ENCODE measurements around the gene EPB41L4B. TPM values are rescaled to one million over a fixed set of nuclear protein-coding genes. Genes with fewer than 3 reads are reported as not detected.

Gene EPB41L4B
- total and polyA plus RNA-seq, 8 donors: 36.8 to 122 (median 93.3) TPM

DNA sequence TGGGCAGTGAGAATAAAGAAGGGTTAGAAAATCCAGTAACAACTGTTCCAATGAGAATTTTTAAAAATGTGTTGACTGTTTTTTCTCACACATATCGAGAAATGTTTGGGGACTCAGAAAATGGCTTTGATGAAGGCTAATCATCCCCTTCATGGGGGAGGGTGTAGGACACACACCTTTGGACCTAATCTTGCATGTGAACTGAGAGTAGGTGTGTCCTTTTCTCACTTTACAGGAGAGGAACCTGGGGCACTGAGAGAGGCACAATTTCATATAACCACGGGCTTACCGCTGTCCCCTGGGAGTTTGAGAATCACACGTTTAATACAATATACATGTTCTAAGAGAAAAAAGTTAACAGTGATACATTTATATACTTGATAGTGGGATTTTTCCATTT, 171.1 kb downstream of the EPB41L4B start:
- no peaks in the 10 kb centered on the region for H3K9me3 ChIP-seq
- TF ChIP-seq, protein P1, sequence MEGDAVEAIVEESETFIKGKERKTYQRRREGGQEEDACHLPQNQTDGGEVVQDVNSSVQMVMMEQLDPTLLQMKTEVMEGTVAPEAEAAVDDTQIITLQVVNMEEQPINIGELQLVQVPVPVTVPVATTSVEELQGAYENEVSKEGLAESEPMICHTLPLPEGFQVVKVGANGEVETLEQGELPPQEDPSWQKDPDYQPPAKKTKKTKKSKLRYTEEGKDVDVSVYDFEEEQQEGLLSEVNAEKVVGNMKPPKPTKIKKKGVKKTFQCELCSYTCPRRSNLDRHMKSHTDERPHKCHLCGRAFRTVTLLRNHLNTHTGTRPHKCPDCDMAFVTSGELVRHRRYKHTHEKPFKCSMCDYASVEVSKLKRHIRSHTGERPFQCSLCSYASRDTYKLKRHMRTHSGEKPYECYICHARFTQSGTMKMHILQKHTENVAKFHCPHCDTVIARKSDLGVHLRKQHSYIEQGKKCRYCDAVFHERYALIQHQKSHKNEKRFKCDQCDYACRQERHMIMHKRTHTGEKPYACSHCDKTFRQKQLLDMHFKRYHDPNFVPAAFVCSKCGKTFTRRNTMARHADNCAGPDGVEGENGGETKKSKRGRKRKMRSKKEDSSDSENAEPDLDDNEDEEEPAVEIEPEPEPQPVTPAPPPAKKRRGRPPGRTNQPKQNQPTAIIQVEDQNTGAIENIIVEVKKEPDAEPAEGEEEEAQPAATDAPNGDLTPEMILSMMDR (IDR thresholded peaks at IDR 0.05): no peak
- no peaks in the 10 kb centered on the region for H3K36me3 ChIP-seq
- no peak overlapping the region for H3K27ac ChIP-seq
- 89 to 93% methylated on average over 4 of the region's 4 CpGs for WGBS, 2 donors
- DNase-seq (no peak), ATAC-seq (no peak), FAIRE-seq (no peak)
- H3K4me1 ChIP-seq: no peaks in the 10 kb centered on the region
- intact Hi-C loops (cut with DNase I): no loop called here
- H3K4me3 ChIP-seq: no peak overlapping the region
- H3K27me3 ChIP-seq: no peaks in the 10 kb centered on the region

- H3K9me3 ChIP-seq: no peaks in the 10 kb centered on the region
- no peak for ATAC-seq
- H3K27ac ChIP-seq: no peak overlapping the region
- H3K4me1 ChIP-seq: no peaks in the 10 kb centered on the region
- no peaks in the 10 kb centered on the region for H3K36me3 ChIP-seq
- DNase-seq: no peak
- WGBS, 2 donors: 81 to 87% methylated on average over 5 of the region's 5 CpGs
- intact Hi-C loops (cut with DNase I): no loop called here
- TF ChIP-seq, protein P1 (IDR thresholded peaks at IDR 0.05): no peak
- FAIRE-seq: no peak
- H3K27me3 ChIP-seq: no peaks in the 10 kb centered on the region
- H3K4me3 ChIP-seq: no peak overlapping the region
Observed at GRCh38 chr9:109149089-109149488, 171.8 kb downstream of the EPB41L4B start.

DNA sequence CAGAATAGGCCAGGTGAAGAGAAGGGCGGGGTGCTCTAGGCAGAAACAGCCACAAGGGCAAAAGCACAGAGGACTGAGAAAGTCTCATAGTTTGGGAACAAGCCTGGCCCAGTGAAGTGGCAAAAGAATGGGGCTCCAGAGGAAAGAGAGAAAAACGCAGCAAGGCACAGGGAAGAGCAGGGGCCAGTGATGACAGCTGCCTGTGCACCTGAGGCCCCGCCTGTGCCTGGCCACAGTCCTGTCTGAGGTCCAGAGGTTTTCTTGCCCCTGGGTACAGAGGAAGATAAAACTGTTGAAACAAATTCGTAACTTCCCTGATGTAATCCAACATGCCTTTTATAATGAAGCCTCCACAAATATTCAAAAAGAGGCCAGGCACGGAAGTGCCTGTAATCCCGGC, 175.8 kb downstream of the EPB41L4B start:
- H3K4me1 ChIP-seq: no peaks in the 10 kb centered on the region
- no peak for FAIRE-seq
- WGBS, 2 donors: 77 to 86% methylated on average over 6 of the region's 6 CpGs

GRCh38 chr9:109143881-109144562, 176.8 kb downstream of the EPB41L4B start:
- Histone ChIP-seq H3K4me1 (no peaks in the 10 kb centered on the region), H3K9me3 (no peaks in the 10 kb centered on the region), H3K27me3 (no peaks in the 10 kb centered on the region), H3K36me3 (no peaks in the 10 kb centered on the region), H3K27ac (no peak overlapping the region), H3K4me3 (no peak overlapping the region)
- 70 to 74% methylated on average over 5 of the region's 5 CpGs for WGBS, 2 donors
- DNase-seq (no peak), ATAC-seq (no peak), FAIRE-seq (no peak)
- intact Hi-C loops (cut with DNase I): no loop called here
- TF ChIP-seq, protein P1 (IDR thresholded peaks at IDR 0.05): no peak

More for the DNA sequence above, 175.8 kb downstream of the EPB41L4B start:
- intact Hi-C loops (cut with DNase I): no loop called here
- ATAC-seq (no peak), DNase-seq (no peak)
- Histone ChIP-seq H3K36me3 (no peaks in the 10 kb centered on the region), H3K4me3 (no peak overlapping the region), H3K9me3 (no peaks in the 10 kb centered on the region), H3K27ac (no peak overlapping the region), H3K27me3 (no peaks in the 10 kb centered on the region)
- TF ChIP-seq, protein P1 (IDR thresholded peaks at IDR 0.05): no peak

DNA sequence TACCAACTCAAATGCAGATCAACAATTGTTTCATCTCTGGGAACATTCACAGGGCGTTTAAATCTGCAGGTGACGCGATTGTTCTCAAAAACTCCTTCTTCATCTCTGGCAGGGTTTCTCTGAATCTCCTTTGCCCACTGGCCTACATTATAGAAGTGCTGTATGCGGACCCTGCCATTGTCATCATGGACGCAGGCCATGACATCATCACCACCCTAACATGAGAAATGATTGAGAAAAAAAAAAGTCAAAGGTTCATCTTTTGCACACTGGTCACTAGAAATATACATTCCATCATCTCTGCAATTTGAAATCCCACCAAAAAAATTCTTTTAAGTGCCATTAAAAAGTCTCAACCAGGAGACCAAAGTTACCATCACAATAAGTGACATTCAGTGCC, 179.5 kb downstream of the EPB41L4B start:
- 82 to 89% methylated on average over 5 of the region's 5 CpGs for WGBS, 2 donors
- no peak for FAIRE-seq
- Histone ChIP-seq H3K4me3 (no peak overlapping the region), H3K27me3 (no peaks in the 10 kb centered on the region), H3K4me1 (no peaks in the 10 kb centered on the region), H3K36me3 (no peaks in the 10 kb centered on the region), H3K9me3 (no peaks in the 10 kb centered on the region), H3K27ac (no peak overlapping the region)
- no peak for ATAC-seq
- intact Hi-C loops (cut with DNase I): no loop called here
- TF ChIP-seq, protein P1 (IDR thresholded peaks at IDR 0.05): no peak
- no peak for DNase-seq
